HG02588 (cell line): ENCODE data around the gene METTL22.

Experiments
- ATAC-seq: cut with Tn5 transposase; IDR thresholded peaks from one replicate; pipeline ENCODE4 v1.9.1; 2021; ENCODE audit warnings: mild to moderate bottlenecking, moderate library complexity; ENCODE audit not compliant: unreplicated experiment

The METTL22 gene

GRCh38 chr16:8591451-8591850, 30.0 kb upstream of the METTL22 start:
- no peak for ATAC-seq

GRCh38 chr16:8594149-8594666, 27.3 kb upstream of the METTL22 start:
- no peak for ATAC-seq

- no peak for ATAC-seq
Measured at GRCh38 chr16:8595783-8596182, 25.7 kb upstream of the METTL22 start.

DNA sequence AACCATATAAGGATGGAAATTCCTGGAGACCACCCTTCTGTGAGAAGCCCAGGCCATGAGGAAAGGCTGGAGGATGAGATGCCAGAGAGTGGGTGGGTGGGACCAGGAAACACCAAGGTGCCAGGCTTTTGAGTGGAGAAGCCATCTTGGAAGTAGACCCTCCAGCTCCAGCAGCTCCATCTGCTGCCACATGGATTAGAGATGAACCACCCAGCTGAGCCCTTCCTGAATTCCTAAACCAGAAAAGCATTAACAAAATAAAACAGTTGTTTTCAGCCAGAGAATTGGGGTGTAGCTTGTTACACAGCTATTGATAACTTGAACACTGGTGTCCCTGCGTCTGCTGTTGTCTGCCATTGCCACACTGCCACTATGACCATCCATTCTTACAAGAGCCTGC, 24.9 kb upstream of the METTL22 start:
- no peak for ATAC-seq

DNA sequence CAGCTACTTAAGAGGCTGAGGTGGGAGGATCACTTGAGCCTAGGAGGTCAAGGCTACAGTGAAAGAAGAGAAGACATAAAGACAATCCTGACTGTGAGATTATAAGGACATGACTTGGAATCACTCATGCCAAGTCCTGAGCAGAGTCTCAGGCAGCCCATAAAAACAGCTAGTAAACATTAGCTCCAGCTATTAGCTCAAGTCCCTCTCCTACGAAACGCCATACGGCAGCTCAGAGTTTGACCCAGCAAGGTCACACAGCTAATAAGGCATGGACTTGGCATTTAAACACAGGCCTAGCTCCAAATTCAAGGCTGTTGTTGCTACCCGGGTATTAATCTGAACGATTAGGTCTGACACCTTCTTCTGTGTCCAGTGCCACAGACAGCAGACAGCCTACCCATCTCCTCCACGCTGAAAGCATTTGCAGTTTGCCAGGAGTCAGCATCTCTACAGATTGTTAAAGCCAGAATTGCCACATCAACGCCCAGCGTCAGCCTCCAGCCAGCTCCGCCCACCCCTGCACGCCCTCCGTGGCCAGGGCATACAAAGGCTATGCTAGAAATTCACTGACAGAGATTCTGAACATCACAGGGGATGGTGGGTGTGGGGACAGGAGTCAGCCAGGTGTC, 21.2 kb upstream of the METTL22 start:
- no peak for ATAC-seq

DNA sequence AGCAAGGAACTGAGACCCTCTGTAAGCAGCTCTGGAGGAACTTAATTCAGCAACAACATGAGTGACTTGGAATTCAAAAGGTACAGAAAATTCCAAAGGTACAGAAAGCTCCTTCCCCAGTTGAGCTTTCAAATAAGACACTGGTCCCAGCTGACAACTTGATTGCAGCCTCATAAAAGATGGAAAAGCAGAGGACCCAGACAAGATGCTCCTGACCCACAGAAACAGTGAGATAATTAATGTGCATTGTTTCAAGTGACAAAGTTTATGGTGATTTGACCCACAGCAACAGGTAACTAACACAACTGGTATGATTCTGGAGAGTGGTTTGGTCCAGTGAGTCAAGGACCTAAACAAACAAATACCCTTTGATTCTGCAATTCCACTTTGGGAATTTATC, 15.9 kb upstream of the METTL22 start:
- ATAC-seq: no peak

GRCh38 chr16:8607214-8607613, 14.3 kb upstream of the METTL22 start:
- no peak for ATAC-seq

GRCh38 chr16:8611122-8611521, 10.4 kb upstream of the METTL22 start:
- no peak for ATAC-seq

- no peak for ATAC-seq
Measured at GRCh38 chr16:8611886-8612600, 9.5 kb upstream of the METTL22 start.

DNA sequence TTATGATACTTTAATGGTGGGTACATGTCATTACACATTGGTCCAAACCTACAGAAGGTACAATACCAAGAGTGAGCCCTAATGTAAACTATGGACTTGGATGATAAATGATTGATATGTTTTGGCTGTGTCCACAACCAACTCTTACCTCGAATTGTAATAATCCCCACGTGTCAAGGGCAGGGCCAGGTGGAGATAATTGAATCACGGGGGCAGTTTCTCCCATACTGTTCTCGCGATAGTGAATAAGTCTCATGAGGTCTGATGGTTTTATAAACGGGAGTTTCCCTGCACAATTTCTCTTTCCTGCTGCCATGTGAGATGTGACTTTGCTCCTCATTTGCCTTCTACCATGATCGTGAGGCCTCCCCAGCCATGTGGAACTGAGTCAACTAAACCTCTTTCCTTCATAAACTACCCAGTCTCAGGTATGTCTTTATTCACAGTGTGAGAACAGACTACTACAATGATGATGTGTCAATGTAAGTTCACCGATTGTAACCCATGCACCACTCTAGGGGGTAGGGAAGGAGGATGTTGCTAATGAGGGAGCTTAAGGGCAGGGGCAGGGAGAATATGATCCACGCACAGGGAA, 7.0 kb upstream of the METTL22 start:
- ATAC-seq: no peak

GRCh38 chr16:8619671-8620370, 1.7 kb upstream of the METTL22 start:
- ATAC-seq: no peak

- ATAC-seq: no peak
Measured at GRCh38 chr16:8620535-8620934, 963 bp upstream of the METTL22 start.

- no peak for ATAC-seq
Measured at GRCh38 chr16:8621222-8621571, 301 bp upstream of the METTL22 start.

GRCh38 chr16:8622315-8622656, 788 bp downstream of the METTL22 start:
- ATAC-seq: no peak

DNA sequence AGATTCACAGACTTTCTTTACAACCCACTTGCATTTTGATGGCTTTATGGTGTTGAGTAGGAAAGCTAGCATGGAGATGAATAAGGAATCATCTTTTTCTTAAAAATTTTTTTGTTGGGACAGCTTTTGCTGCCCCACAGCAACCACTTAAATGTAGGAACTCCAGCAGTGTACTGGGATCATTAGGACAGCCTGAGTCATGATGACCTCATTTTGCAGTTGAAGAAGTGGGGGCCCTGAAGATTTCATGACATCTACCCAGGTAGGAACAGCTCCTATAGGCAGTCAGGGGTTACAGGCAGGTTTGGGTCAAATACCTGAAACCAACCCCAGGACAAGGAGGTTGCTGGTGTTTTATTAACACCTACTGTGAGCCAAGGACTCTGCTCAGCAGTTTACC, 2.1 kb downstream of the METTL22 start:
- no peak for ATAC-seq

- no peak for ATAC-seq
Measured at GRCh38 chr16:8625491-8626087, 4.1 kb downstream of the METTL22 start.

DNA sequence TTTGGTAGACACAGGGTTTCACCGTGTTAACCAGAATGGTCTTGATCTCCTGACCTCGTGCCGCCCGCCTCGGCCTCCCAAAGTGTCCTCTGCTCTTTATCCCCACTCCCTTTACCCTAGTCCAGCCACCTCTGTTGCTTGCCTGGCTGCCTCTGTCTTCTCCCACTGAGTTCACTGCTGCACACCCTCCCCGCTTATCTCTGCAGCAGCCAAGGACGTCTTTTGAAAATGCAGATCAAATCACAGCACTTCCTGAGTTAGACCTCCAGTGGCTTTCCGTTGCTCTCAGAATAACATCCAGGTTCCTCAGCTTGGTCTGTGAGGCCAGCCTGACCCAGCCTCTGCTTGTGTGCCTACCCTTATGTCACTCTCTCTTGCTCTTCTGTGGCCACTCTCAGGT, 5.4 kb downstream of the METTL22 start:
- ATAC-seq: no peak

- ATAC-seq: no peak
Measured at GRCh38 chr16:8627456-8627855, 6.0 kb downstream of the METTL22 start.

DNA sequence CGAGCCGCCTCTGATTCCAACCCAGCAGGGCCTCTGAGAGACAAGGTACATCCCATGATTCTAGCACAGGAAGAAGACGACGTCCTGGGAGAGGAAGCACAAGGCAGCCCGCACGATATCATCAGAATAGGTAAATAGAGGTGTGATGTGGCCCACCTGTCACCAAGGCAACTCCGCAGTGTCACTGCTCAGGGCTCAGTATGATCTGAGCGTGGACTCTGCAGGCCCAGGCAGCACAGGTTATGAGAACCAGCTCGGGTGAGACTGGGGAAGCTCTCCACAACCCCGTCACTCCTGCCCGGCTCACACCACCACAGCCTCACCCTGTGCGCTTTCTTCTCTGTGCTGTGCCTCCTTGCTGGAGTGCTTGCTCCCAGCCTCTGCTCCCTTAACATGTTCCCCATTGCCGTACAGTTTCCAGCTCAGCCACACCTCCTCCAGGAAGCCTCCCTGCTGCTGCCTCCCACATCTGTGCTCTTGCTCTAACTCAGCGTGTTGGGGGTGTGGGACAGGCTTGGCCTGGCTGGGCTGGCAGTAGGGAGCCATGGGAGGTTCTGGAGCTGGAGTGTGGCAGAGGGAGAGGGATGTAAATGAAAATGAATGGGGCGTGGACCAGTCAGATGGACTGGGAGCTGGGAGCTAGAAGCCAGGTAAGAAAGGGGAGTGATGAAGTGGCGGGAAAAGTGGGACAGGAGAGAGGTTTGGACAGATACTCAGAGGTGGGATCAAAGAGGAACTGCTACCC, 7.7 kb downstream of the METTL22 start:
- no peak for ATAC-seq

- ATAC-seq: no peak
Measured at GRCh38 chr16:8630255-8630953, 8.9 kb downstream of the METTL22 start.
